A549 (cell line): ENCODE data around the gene ZNF227. TPM values are rescaled to one million over a fixed set of nuclear protein-coding genes. Genes with fewer than 3 reads are reported as not detected.

Source experiments
- ATAC-seq, 2 experiments: fragments of 200-7000 bp in 1 of 2; fragments of >200 bp in 1 of 2; cut with Nextera tagmentation in 1 of 2; cut with Tn5 transposase in 1 of 2; 3 replicates each; pipeline versions ENCODE4 v1.8.0 to v1.9.1; 2018 to 2020; ENCODE audit warnings: mild to moderate bottlenecking in 1 of 2, moderate library complexity in 1 of 2
- CTCF ChIA-PET: fragments of 300-600 bp; sonication (Branson Sonifier 250); formaldehyde crosslinking; extraction: SDS; loops from one replicate; lab custom pipeline; 2021; ENCODE audit warnings: antibody characterized with exemption, inconsistent platforms; lab: Yijun Ruan, JAX
- POLR2A ChIA-PET: fragments of 350-600 bp; formaldehyde crosslinking; extraction: SDS; loops from one replicate; lab custom pipeline; 2021; ENCODE audit warnings: antibody characterized with exemption, inconsistent platforms; lab: Yijun Ruan, JAX
- DNase-seq, 2 experiments: peaks; one replicate each; pipeline versions ENCODE4 v3.0.0 to v3.0.0-alpha.2; 2011 to 2016; ENCODE audit warnings: low read depth in 1 of 2, low spot score in 1 of 2
- FAIRE-seq: peaks from 2 replicates; lab custom pipeline; 2011; peaks lifted over from hg19 to GRCh38; lab: Jason Lieb, UNC
- H3K27ac ChIP-seq, 2 experiments: fragments of >200 bp; sonication (Bioruptor Twin); formaldehyde crosslinking; 3 replicates each; pipeline ENCODE4 v1.5.1; 2016 to 2017
- H3K4me1 ChIP-seq: fragments of >200 bp; sonication (Bioruptor Twin); formaldehyde crosslinking; 3 replicates; pipeline ENCODE4 v1.6.1; 2016
- H3K4me2 ChIP-seq: fragments of >200 bp; sonication (Bioruptor Twin); formaldehyde crosslinking; 3 replicates; pipeline ENCODE4 v1.6.1; 2016
- H3K4me3 ChIP-seq: fragments of >200 bp; sonication (Bioruptor Twin); formaldehyde crosslinking; 3 replicates; pipeline ENCODE4 v1.5.1; 2016
- H3K9me3 ChIP-seq: fragments of >200 bp; sonication (Bioruptor Twin); formaldehyde crosslinking; 3 replicates; pipeline ENCODE4 v1.6.1; 2016
- CBX2 ChIP-seq: fragments of 200-600 bp; sonication (generic); IDR thresholded peaks from 2 replicates; pipeline ENCODE4 v1.6.1; 2016; ENCODE audit warnings: low read depth, mild to moderate bottlenecking, borderline replicate concordance
- CBX8 ChIP-seq: fragments of 200-600 bp; sonication (generic); IDR thresholded peaks from 2 replicates; pipeline ENCODE4 v1.6.1; 2016
- CHD2 ChIP-seq: fragments of 150-350 bp; IDR thresholded peaks from 2 replicates; pipeline ENCODE4 v1.6.1; 2014; ENCODE audit warnings: low read length; ENCODE audit not compliant: partially characterized antibody
- CHD4 ChIP-seq: fragments of 200-600 bp; sonication (generic); IDR thresholded peaks from 2 replicates; pipeline ENCODE4 v1.6.1; 2016; ENCODE audit warnings: antibody characterized with exemption, mild to moderate bottlenecking, borderline replicate concordance
- EHF ChIP-seq: fragments of 250-450 bp; sonication (Bioruptor Pico); IDR thresholded peaks from 2 replicates; pipeline ENCODE4 v1.5.0; 2020; ENCODE audit warnings: mild to moderate bottlenecking
- ESRRA ChIP-seq: fragments of 150-350 bp; IDR thresholded peaks from 2 replicates; pipeline ENCODE4 v1.6.1; 2014; ENCODE audit warnings: mild to moderate bottlenecking, low read length, borderline replicate concordance
- FOSB ChIP-seq: fragments of 250-450 bp; sonication (Bioruptor Pico); IDR thresholded peaks from 2 replicates; pipeline ENCODE4 v1.5.0; 2020; ENCODE audit warnings: mild to moderate bottlenecking, moderate library complexity
- FOXS1 ChIP-seq: fragments of 250-450 bp; sonication (Bioruptor Pico); IDR thresholded peaks from 2 replicates; pipeline ENCODE4 v1.5.0; 2020; ENCODE audit warnings: mild to moderate bottlenecking, moderate library complexity
- HDAC2 ChIP-seq: fragments of 200-600 bp; sonication (generic); IDR thresholded peaks from 2 replicates; pipeline ENCODE4 v1.6.1; 2016
- HEYL ChIP-seq: fragments of 250-450 bp; sonication (Bioruptor Pico); IDR thresholded peaks from 2 replicates; pipeline ENCODE4 v1.8.0; 2021; ENCODE audit warnings: mild to moderate bottlenecking, moderate library complexity
- HOXA7 ChIP-seq: fragments of 250-450 bp; sonication (Bioruptor Pico); IDR thresholded peaks from 2 replicates; pipeline ENCODE4 v1.5.0; 2020; ENCODE audit warnings: mild to moderate bottlenecking, moderate library complexity
- HOXB13 ChIP-seq: fragments of 250-450 bp; sonication (Bioruptor Pico); IDR thresholded peaks from 2 replicates; pipeline ENCODE4 v1.5.0; 2020; ENCODE audit warnings: low read depth, mild to moderate bottlenecking, moderate library complexity
- HOXB5 ChIP-seq: fragments of 250-450 bp; sonication (Bioruptor Pico); IDR thresholded peaks from 2 replicates; pipeline ENCODE4 v1.5.0; 2020; ENCODE audit warnings: mild to moderate bottlenecking, moderate library complexity
- KDM1A ChIP-seq: fragments of 200-600 bp; sonication (generic); IDR thresholded peaks from 2 replicates; pipeline ENCODE4 v1.6.1; 2016; ENCODE audit warnings: low read depth, mild to moderate bottlenecking
- MAFK ChIP-seq: fragments of 450-650 bp; IDR thresholded peaks from 2 replicates; pipeline ENCODE4 v1.6.1; 2014; ENCODE audit not compliant: partially characterized antibody
- MYC ChIP-seq: IDR thresholded peaks from 2 replicates; pipeline ENCODE4 v1.6.1; 2012; ENCODE audit warnings: mild to moderate bottlenecking, inconsistent platforms, low read length, improper control_type of control experiment, borderline replicate concordance
- NPAS2 ChIP-seq: fragments of 250-450 bp; sonication (Bioruptor Pico); IDR thresholded peaks from 2 replicates; pipeline ENCODE4 v1.8.0; 2022; ENCODE audit warnings: mild to moderate bottlenecking, moderate library complexity, borderline replicate concordance
- POLR2A ChIP-seq: IDR thresholded peaks from 2 replicates; pipeline ENCODE4 v1.6.1; 2012; ENCODE audit warnings: mild to moderate bottlenecking, low read length
- POLR2AphosphoS2 ChIP-seq: conservative IDR thresholded peaks from 2 replicates; pipeline ENCODE4 v1.6.1; 2012; ENCODE audit warnings: low read length, improper control_type of control experiment, inconsistent platforms
- RARB ChIP-seq: fragments of 250-450 bp; sonication (Bioruptor Pico); IDR thresholded peaks from 2 replicates; pipeline ENCODE4 v1.8.0; 2021; ENCODE audit warnings: mild to moderate bottlenecking, moderate library complexity
- RCOR1 ChIP-seq: fragments of 150-350 bp; IDR thresholded peaks from 2 replicates; pipeline ENCODE4 v1.6.1; 2014; ENCODE audit warnings: antibody characterized with exemption, low read length, low read depth
- SMC3 ChIP-seq: fragments of >200 bp; sonication (Bioruptor Twin); formaldehyde crosslinking; IDR thresholded peaks from 3 replicates; pipeline ENCODE4 v1.6.1; 2018; ENCODE audit warnings: inconsistent platforms
- SREBF2 ChIP-seq: fragments of 450-650 bp; IDR thresholded peaks from 2 replicates; pipeline ENCODE4 v1.6.1; 2014; ENCODE audit warnings: mild to moderate bottlenecking, moderate library complexity
- TP53 ChIP-seq: fragments of 250-450 bp; sonication (Bioruptor Pico); IDR thresholded peaks from 2 replicates; pipeline ENCODE4 v1.5.0; 2021; ENCODE audit warnings: mild to moderate bottlenecking, moderate library complexity
- ZNF302 ChIP-seq: fragments of 250-450 bp; sonication (Bioruptor Pico); IDR thresholded peaks from 2 replicates; pipeline ENCODE4 v1.9.0; 2021; ENCODE audit warnings: inconsistent platforms, mild to moderate bottlenecking, moderate library complexity
- ZSCAN20 ChIP-seq: fragments of 250-450 bp; sonication (Bioruptor Pico); IDR thresholded peaks from 2 replicates; pipeline ENCODE4 v1.8.0; 2022; ENCODE audit warnings: mild to moderate bottlenecking, moderate library complexity
- WGBS: methylation state at CpG from one replicate; pipeline ENCODE4 v1.1.6; 2017; ENCODE audit errors: missing lambda C conversion rate; 5-methylcytosine and 5-hydroxymethylcytosine counted together
- polyA plus RNA-seq, 4 experiments: library from polyadenylated mRNA; depleted of rRNA in 3 of 4; stranded (reverse); fragments of >200 nt; fragmentation: RNase III in 1 of 4; extraction: RNeasy Plus Mini Kit Qiagen cat#74134 plus additional on column Dnase treatment in 1 of 4; gene quantifications; 2 replicates in 3 of 4; 3 replicates in 1 of 4; pipeline ENCODE4 v1.2.3, GENCODE V29; 2011 to 2017
- TF ChIP-seq, protein P1 (sequence below): fragments of 200-600 bp; sonication (generic); IDR thresholded peaks from 2 replicates; pipeline ENCODE4 v1.6.1; 2016; ENCODE audit warnings: antibody characterized with exemption, mild to moderate bottlenecking, moderate library complexity
- TF ChIP-seq, protein P2 (sequence below): IDR thresholded peaks from 2 replicates; pipeline ENCODE4 v1.6.1; 2012
- TF ChIP-seq, protein P3 (sequence below): fragments of >200 bp; sonication (Bioruptor Twin); formaldehyde crosslinking; IDR thresholded peaks from 2 replicates; pipeline ENCODE4 v1.6.1; 2016
- TF ChIP-seq, protein P4 (sequence below): IDR thresholded peaks from 2 replicates; pipeline ENCODE4 v1.6.1; 2012; ENCODE audit warnings: low read depth, borderline replicate concordance

Gene ZNF227
- polyA plus RNA-seq, 2 of the 4 experiments (the other 2 are of a cell fraction), result 10.1 to 17.1 TPM

DNA sequence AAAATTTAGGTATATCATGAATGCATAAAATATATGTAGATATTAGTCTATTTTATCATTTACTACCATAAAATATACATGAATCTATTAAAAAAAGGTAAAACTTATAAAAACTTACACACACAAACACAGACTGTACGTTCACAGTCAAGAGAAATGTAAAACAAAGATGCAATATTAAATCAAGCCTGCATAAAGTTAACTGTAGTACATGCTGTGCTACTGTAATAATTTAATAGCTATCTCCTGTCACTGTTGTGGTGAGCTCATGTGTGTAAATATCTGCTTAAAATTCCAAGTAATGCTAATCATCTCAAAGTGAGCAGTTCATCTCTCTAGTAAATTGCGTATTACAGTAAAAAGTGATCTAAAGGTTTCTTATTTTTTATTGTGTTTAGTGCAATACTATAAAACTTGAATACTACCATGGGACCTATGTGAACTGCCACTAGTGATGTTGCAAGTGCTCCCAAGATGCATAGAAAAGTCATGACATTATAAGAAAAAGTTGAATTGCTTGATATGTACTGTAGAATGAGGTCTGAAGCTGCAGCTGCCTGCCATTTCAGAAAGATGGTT, 46.6 kb downstream of the ZNF227 start:
- ATAC-seq (no peak), FAIRE-seq (peak; percentile 18), DNase-seq (no peak)
- TF ChIP-seq TP53 (no peak), FOXS1 (CRISPR knock-in tag) (no peak), FOSB (no peak), HOXB5 (no peak), ZSCAN20 (CRISPR knock-in tag) (no peak), POLR2A (no peak), CHD2 (no peak), HEYL (no peak), RCOR1 (no peak), KDM1A (no peak), SREBF2 (no peak), NPAS2 (CRISPR knock-in tag) (no peak), HOXB13 (CRISPR knock-in tag) (no peak), ZNF302 (CRISPR knock-in tag) (no peak), RARB (CRISPR knock-in tag) (no peak), ESRRA (no peak), CBX2 (no peak)
- TF ChIP-seq, protein P1, sequence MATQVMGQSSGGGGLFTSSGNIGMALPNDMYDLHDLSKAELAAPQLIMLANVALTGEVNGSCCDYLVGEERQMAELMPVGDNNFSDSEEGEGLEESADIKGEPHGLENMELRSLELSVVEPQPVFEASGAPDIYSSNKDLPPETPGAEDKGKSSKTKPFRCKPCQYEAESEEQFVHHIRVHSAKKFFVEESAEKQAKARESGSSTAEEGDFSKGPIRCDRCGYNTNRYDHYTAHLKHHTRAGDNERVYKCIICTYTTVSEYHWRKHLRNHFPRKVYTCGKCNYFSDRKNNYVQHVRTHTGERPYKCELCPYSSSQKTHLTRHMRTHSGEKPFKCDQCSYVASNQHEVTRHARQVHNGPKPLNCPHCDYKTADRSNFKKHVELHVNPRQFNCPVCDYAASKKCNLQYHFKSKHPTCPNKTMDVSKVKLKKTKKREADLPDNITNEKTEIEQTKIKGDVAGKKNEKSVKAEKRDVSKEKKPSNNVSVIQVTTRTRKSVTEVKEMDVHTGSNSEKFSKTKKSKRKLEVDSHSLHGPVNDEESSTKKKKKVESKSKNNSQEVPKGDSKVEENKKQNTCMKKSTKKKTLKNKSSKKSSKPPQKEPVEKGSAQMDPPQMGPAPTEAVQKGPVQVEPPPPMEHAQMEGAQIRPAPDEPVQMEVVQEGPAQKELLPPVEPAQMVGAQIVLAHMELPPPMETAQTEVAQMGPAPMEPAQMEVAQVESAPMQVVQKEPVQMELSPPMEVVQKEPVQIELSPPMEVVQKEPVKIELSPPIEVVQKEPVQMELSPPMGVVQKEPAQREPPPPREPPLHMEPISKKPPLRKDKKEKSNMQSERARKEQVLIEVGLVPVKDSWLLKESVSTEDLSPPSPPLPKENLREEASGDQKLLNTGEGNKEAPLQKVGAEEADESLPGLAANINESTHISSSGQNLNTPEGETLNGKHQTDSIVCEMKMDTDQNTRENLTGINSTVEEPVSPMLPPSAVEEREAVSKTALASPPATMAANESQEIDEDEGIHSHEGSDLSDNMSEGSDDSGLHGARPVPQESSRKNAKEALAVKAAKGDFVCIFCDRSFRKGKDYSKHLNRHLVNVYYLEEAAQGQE, result no peak
- WGBS, result 80% methylated on average over 2 of the region's 2 CpGs
- Histone ChIP-seq H3K4me1 (0 out of 3 replicates have a peak, but pooled peaks cover 2% of the 10 kb centered on the region), H3K9me3 (peaks cover 61% of the 10 kb centered on the region), H3K4me2 (peak overlapping the region; percentile 69), H3K27ac (no peak overlapping the region), H3K4me3 (peak overlapping the region; percentile 49)
- ChIA-PET CTCF (no interaction called here), POLR2A (interaction anchor here (1.3 kb wide), 1 partner anchor 45 kb away, joined by 4 read pairs; no protein-coding TSS in a partner anchor)

DNA sequence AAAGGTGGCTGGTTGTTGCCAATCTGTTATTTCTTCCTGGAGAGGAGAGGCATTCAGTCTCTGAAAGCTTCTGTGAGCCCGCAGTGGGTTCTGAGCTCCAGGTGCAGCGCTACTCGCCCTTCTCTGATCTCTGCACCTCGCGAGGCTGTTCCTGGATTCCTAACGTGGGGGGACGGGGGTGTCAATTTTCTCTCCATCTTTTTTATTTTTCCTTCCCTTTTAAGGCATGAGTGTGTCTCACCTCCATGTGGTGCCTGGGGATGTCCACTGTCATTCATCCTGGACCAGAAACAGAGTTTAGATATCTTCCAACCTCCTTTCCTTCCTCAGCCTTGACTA, 48.0 kb downstream of the ZNF227 start:
- CTCF ChIA-PET, result no interaction called here
- POLR2A ChIA-PET, result interaction anchor here (1.0 to 1.3 kb wide), 2 partner anchors 44 to 95 kb away, joined by 4 read pairs; partner anchors contain the start of gene ZNF226
- no peak for FAIRE-seq
- peak overlapping the region; percentile 49 for H3K4me3 ChIP-seq
- peak overlapping the region; percentile 69 for H3K4me2 ChIP-seq
- DNase-seq, result no peak
- WGBS, result 77% methylated on average over 7 of the region's 7 CpGs
- H3K9me3 ChIP-seq, result peaks cover 49% of the 10 kb centered on the region
- ATAC-seq, result peak; percentile 6 to 23; a peak in 2 of 6 replicates
- TF ChIP-seq ZSCAN20 (CRISPR knock-in tag) (no peak), CBX8 (no peak), HEYL (no peak), MAFK (no peak), EHF (no peak), POLR2A (no peak), MYC (no peak), HOXB13 (CRISPR knock-in tag) (no peak), HOXA7 (CRISPR knock-in tag) (no peak), TP53 (no peak), SMC3 (no peak), POLR2AphosphoS2 (no peak), CHD4 (no peak), HDAC2 (no peak)
- TF ChIP-seq, protein P2, sequence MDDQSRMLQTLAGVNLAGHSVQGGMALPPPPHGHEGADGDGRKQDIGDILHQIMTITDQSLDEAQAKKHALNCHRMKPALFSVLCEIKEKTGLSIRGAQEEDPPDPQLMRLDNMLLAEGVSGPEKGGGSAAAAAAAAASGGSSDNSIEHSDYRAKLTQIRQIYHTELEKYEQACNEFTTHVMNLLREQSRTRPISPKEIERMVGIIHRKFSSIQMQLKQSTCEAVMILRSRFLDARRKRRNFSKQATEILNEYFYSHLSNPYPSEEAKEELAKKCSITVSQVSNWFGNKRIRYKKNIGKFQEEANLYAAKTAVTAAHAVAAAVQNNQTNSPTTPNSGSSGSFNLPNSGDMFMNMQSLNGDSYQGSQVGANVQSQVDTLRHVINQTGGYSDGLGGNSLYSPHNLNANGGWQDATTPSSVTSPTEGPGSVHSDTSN, result no peak
- TF ChIP-seq, protein P3, sequence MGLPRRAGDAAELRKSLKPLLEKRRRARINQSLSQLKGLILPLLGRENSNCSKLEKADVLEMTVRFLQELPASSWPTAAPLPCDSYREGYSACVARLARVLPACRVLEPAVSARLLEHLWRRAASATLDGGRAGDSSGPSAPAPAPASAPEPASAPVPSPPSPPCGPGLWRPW, result no peak
- TF ChIP-seq, protein P4, sequence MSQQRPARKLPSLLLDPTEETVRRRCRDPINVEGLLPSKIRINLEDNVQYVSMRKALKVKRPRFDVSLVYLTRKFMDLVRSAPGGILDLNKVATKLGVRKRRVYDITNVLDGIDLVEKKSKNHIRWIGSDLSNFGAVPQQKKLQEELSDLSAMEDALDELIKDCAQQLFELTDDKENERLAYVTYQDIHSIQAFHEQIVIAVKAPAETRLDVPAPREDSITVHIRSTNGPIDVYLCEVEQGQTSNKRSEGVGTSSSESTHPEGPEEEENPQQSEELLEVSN, result no peak
- 0 out of 3 replicates have a peak, but pooled peaks cover 2% of the 10 kb centered on the region for H3K4me1 ChIP-seq
- H3K27ac ChIP-seq, result peak overlapping the region; percentile 53 to 73; a peak in 5 of 6 replicates
